ENCODE results near the gene ASIC2. TPM values are rescaled to one million over a fixed set of nuclear protein-coding genes. Genes with fewer than 3 reads are reported as not detected.

Gene ASIC2
- total and polyA plus RNA-seq, 9 of the 15 experiments (the other 6 are each of a cell fraction or from before 2014, with no cell fraction given), result not detected

DNA sequence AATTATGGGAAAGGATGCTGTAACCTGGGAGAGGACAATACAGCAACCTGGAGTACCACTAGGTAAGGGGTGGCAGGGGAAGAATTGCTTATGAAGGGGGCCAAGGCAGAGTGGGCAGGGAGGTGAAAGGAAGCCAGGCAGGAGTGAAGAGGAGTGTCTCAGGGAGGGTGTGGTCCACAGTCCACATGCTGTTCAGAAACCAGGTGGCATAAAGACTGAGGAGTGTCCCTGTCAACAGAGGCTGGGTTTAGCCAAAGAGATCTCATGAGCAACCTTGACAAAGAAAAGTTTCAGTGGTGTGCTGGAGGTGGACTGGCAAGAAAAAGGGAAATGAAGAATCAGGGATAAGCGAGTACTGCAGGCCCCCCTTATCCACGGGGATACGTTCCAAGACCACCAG, 213.0 kb downstream of the ASIC2 start:
- Histone ChIP-seq H3K27me3 (ENCODE audit: control insufficient read depth in 2 of 2, insufficient read depth in 2 of 2, low read length in 2 of 2) (no peaks in the 10 kb centered on the region; a peak in 2 of 5 replicates), H4K20me1 (replicated peaks; ENCODE audit: control insufficient read depth, insufficient read depth, low read length) (no peaks in the 10 kb centered on the region; the same call in 1 of the 2 replicates), H3K9me3 (replicated peaks; ENCODE audit: control insufficient read depth, insufficient read depth, low read depth, low read length) (no peaks in the 10 kb centered on the region), H3K4me1 (replicated peaks in 1 of 2; ENCODE audit: control insufficient read depth in 2 of 2, insufficient read depth in 2 of 2, low read length in 2 of 2) (no peaks in the 10 kb centered on the region), H3K79me2 (ENCODE audit: control insufficient read depth, insufficient read depth, low read length) (no peaks in the 10 kb centered on the region), H3K9me1 (ENCODE audit: control insufficient read depth, insufficient read depth, low read length) (no peaks in the 10 kb centered on the region), H2AFZ (ENCODE audit: low read depth, low read length) (no peak overlapping the region), H3K4me2 (ENCODE audit: insufficient read depth, low read length) (no peak overlapping the region), H3K27ac (ENCODE audit: extremely low read depth, low read depth, low read length) (no peak overlapping the region), H3K9ac (ENCODE audit: insufficient read depth in 1 of 2, low read depth in 2 of 2, low read length in 2 of 2) (no peak overlapping the region), H3K4me3 (no peak overlapping the region), H3K36me3 (ENCODE audit: control insufficient read depth, insufficient read depth, low read length) (no peaks in the 10 kb centered on the region)
- no peak for ATAC-seq
- intact Hi-C loops (cut with micrococcal nuclease) (no loop called here), in situ Hi-C loops (cut with MboI) (no loop called here)
- CTCF ChIA-PET (ENCODE audit: low intra/inter-chr PET ratio), result no interaction called here
- DNase-seq (ENCODE audit: extremely low read depth in 1 of 4, low spot score in 3 of 4), result no peak
- POLR2A ChIA-PET, result no interaction called here
- FAIRE-seq, result no peak
- no TSS peak for BruUV-seq (replicated peaks)
- WGBS (ENCODE audit: insufficient coverage, low coverage, missing lambda C conversion rate), result 0% methylated on average over 3 of the region's 3 CpGs
- TF ChIP-seq HDAC1 (IDR thresholded peaks at IDR 0.05) (no peak), NELFE (IDR thresholded peaks at IDR 0.05; ENCODE audit: insufficient read depth, insufficient read length) (no peak), HCFC1 (IDR thresholded peaks at IDR 0.05; ENCODE audit: low read depth, low read length) (no peak), ELF2 (CRISPR knock-in tag; IDR thresholded peaks at IDR 0.05) (no peak), ZNF699 (CRISPR knock-in tag; IDR thresholded peaks at IDR 0.05; ENCODE audit: insufficient replicate concordance) (no peak), ZKSCAN8 (CRISPR knock-in tag; IDR thresholded peaks at IDR 0.05) (no peak)
- TF ChIP-seq, protein P1, sequence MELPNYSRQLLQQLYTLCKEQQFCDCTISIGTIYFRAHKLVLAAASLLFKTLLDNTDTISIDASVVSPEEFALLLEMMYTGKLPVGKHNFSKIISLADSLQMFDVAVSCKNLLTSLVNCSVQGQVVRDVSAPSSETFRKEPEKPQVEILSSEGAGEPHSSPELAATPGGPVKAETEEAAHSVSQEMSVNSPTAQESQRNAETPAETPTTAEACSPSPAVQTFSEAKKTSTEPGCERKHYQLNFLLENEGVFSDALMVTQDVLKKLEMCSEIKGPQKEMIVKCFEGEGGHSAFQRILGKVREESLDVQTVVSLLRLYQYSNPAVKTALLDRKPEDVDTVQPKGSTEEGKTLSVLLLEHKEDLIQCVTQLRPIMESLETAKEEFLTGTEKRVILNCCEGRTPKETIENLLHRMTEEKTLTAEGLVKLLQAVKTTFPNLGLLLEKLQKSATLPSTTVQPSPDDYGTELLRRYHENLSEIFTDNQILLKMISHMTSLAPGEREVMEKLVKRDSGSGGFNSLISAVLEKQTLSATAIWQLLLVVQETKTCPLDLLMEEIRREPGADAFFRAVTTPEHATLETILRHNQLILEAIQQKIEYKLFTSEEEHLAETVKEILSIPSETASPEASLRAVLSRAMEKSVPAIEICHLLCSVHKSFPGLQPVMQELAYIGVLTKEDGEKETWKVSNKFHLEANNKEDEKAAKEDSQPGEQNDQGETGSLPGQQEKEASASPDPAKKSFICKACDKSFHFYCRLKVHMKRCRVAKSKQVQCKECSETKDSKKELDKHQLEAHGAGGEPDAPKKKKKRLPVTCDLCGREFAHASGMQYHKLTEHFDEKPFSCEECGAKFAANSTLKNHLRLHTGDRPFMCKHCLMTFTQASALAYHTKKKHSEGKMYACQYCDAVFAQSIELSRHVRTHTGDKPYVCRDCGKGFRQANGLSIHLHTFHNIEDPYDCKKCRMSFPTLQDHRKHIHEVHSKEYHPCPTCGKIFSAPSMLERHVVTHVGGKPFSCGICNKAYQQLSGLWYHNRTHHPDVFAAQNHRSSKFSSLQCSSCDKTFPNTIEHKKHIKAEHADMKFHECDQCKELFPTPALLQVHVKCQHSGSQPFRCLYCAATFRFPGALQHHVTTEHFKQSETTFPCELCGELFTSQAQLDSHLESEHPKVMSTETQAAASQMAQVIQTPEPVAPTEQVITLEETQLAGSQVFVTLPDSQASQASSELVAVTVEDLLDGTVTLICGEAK (IDR thresholded peaks at IDR 0.05), result no peak
- TF ChIP-seq, protein P1 (CRISPR knock-in tag; IDR thresholded peaks at IDR 0.05), result no peak
- TF ChIP-seq, protein P2, sequence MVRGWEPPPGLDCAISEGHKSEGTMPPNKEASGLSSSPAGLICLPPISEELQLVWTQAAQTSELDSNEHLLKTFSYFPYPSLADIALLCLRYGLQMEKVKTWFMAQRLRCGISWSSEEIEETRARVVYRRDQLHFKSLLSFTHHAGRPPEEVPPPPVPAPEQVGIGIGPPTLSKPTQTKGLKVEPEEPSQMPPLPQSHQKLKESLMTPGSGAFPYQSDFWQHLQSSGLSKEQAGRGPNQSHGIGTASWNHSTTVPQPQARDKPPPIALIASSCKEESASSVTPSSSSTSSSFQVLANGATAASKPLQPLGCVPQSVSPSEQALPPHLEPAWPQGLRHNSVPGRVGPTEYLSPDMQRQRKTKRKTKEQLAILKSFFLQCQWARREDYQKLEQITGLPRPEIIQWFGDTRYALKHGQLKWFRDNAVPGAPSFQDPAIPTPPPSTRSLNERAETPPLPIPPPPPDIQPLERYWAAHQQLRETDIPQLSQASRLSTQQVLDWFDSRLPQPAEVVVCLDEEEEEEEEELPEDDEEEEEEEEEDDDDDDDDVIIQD (CRISPR knock-in tag; IDR thresholded peaks at IDR 0.05), result no peak
- TF ChIP-seq, protein P3, sequence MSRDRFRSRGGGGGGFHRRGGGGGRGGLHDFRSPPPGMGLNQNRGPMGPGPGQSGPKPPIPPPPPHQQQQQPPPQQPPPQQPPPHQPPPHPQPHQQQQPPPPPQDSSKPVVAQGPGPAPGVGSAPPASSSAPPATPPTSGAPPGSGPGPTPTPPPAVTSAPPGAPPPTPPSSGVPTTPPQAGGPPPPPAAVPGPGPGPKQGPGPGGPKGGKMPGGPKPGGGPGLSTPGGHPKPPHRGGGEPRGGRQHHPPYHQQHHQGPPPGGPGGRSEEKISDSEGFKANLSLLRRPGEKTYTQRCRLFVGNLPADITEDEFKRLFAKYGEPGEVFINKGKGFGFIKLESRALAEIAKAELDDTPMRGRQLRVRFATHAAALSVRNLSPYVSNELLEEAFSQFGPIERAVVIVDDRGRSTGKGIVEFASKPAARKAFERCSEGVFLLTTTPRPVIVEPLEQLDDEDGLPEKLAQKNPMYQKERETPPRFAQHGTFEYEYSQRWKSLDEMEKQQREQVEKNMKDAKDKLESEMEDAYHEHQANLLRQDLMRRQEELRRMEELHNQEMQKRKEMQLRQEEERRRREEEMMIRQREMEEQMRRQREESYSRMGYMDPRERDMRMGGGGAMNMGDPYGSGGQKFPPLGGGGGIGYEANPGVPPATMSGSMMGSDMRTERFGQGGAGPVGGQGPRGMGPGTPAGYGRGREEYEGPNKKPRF (IDR thresholded peaks at IDR 0.05; ENCODE audit: low read depth, low read length), result no peak
